Suppressor macrophage treated with lipopolysaccharide for 1 hour (primary cell): Measurements from ENCODE around the gene OR10D3.
A peak's percentile ranks its signal among the peaks of the same experiment; 100 is the strongest.
"Not testable (repeated sequence)": the region's sequence is repeated elsewhere in the genome, so short reads cannot be mapped to it uniquely, and the experiment has no call there.

Source experiments
- DNase-seq, 3 donors: peaks; one replicate each; pipeline ENCODE4 v3.0.0-alpha.2; 2020 to 2022

Gene OR10D3

GRCh38 chr11:124183068-124183467, at the start of gene OR10D3:
TSS of gene OR10D3 (plus strand) at chr11:124183345. CDS start at chr11:124185270, 1,925 bp downstream.
- DNase-seq = no peak

GRCh38 chr11:124143034-124143433, 40.1 kb upstream of the OR10D3 start:
- no peak for DNase-seq

GRCh38 chr11:124147951-124148350, 35.2 kb upstream of the OR10D3 start:
- DNase-seq = no peak

GRCh38 chr11:124150684-124151083, 32.5 kb upstream of the OR10D3 start:
- DNase-seq = peak; percentile 30 to 50 (median 37)

GRCh38 chr11:124152770-124153407, 30.3 kb upstream of the OR10D3 start:
- DNase-seq = no peak

GRCh38 chr11:124153821-124154220, 29.3 kb upstream of the OR10D3 start:
- DNase-seq = no peak

- no peak for DNase-seq
Measured at GRCh38 chr11:124159481-124159880, 23.7 kb upstream of the OR10D3 start.

GRCh38 chr11:124160986-124161385, 22.2 kb upstream of the OR10D3 start:
- DNase-seq = no peak

GRCh38 chr11:124167826-124168231, 15.3 kb upstream of the OR10D3 start:
- no peak for DNase-seq

GRCh38 chr11:124168796-124169195, 14.3 kb upstream of the OR10D3 start:
- no peak for DNase-seq

GRCh38 chr11:124170315-124170714, 12.8 kb upstream of the OR10D3 start:
- not testable (repeated sequence) for DNase-seq

GRCh38 chr11:124170801-124171586, 12.2 kb upstream of the OR10D3 start:
- no peak for DNase-seq

- DNase-seq = no peak
Measured at GRCh38 chr11:124172101-124172500, 11.0 kb upstream of the OR10D3 start.

- DNase-seq = no peak
Measured at GRCh38 chr11:124172599-124172998, 10.5 kb upstream of the OR10D3 start.

GRCh38 chr11:124174001-124174583, 9.1 kb upstream of the OR10D3 start:
- peak; percentile 55 to 68 (median 66) for DNase-seq

GRCh38 chr11:124176925-124177715, 6.0 kb upstream of the OR10D3 start:
- peak; percentile 64 to 87 (median 83) for DNase-seq

GRCh38 chr11:124179310-124179709, 3.8 kb upstream of the OR10D3 start:
- no peak for DNase-seq

- no peak for DNase-seq
Measured at GRCh38 chr11:124190298-124191139, 7.4 kb downstream of the OR10D3 start.

- DNase-seq = peak in 2 of 3 donors; percentile 54 to 58
Measured at GRCh38 chr11:124193221-124194010, 10.3 kb downstream of the OR10D3 start.

- no peak for DNase-seq
Measured at GRCh38 chr11:124194293-124195188, 11.4 kb downstream of the OR10D3 start.
